Dedifferentiated amniotic fluid mesenchymal stem cell (primary cell): ENCODE measurements around the gene RBM20.
A peak's percentile ranks its signal among the peaks of the same experiment; 100 is the strongest.
"Not testable (repeated sequence)": the region's sequence is repeated elsewhere in the genome, so short reads cannot be mapped to it uniquely, and the experiment has no call there.

Experiments used
- DNase-seq: peaks from one replicate; pipeline ENCODE4 v3.0.0-alpha.2; 2016; ENCODE audit errors: extremely low spot score

RBM20 gene

DNA sequence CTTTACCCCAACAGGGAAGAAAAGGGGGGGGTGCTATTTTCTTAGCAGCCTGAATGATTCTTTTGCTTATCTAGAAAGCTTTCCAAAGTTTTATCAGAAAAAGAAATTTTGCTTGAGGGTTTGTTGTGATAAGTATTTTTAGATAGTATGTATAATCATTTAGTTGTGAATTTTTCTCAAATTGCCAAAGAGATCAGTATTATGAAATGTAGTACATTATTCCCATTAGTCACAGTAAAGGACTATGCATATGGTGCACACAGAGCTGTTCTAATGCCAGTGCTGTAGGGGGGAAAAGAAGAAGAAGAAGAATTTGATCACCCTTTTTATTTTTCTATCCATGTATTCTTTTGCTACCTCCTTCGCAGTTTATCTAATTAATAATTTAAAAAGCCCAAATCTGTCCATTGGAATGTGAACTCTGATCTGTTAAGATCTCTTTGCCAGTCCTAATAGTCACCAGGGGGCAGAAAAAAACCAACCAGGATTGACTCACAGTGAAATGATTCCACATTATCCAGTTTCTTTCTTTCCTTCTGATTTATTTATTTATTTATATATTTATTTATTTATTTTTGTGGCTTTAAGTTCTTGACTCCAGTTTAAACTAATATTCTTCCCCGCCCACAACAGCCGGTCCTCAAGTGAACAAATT, 4.7 kb downstream of the RBM20 start:
- no peak for DNase-seq

DNA sequence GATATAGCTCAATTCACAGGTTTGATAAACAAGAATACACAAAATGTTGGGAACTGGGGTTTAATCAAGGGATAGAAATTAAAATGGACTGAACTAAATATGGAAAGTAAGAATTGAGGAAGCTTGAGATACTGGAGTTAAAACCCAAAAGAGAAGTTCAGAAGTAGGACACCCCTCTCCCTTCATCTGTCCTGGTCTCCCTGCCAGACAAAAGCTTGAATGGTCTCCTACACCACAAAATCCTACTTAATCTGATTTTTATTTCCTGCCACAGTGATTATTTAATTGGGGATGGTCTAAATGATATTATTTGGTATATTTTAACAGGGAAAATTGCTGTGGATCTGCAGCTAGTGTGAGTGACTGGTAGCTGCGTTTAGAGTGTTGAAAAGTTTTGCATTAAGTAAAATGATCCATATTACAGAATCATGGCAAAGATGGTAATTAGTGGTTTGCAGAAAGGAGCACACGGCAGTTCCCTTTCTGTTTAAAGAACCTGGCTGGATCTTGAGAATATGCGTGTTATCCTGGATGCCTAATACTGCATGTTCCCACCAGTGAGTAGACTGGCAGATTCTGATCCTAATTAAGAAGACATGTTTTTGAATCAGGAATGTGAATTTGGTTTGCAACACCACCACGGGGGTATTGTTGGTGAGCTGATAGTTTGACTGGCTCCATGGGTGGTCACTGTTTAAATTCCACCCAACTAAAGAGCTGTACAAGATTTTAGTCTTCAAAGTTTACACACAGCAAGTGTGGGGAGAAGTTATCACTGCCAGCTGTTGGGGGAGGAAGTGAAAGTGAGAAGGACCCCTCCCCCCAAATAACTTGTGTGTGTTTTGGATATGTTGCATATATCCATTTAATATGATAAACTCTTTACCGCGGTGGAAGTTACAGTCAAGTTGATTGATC, 5.5 kb downstream of the RBM20 start:
- DNase-seq = no peak

DNA sequence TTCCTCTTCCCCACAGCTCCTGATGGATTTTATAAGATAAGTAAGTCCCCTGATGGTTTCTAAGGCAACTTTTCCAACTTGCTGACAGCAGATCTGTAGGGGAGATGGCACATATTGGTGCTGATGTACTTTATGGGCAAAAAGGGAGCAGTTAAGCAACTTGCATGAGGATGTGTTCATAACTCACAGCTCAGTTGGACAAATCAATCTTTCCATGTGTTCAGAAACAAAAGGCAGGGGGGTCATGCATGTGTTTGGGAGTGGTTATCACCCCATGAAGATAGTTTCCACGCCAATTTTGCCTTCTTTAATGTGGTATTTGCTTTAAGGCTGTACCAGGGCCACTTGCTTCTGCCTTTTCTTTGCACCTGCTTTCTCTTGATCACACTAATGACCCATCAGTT, 6.1 kb downstream of the RBM20 start:
- no peak for DNase-seq

DNA sequence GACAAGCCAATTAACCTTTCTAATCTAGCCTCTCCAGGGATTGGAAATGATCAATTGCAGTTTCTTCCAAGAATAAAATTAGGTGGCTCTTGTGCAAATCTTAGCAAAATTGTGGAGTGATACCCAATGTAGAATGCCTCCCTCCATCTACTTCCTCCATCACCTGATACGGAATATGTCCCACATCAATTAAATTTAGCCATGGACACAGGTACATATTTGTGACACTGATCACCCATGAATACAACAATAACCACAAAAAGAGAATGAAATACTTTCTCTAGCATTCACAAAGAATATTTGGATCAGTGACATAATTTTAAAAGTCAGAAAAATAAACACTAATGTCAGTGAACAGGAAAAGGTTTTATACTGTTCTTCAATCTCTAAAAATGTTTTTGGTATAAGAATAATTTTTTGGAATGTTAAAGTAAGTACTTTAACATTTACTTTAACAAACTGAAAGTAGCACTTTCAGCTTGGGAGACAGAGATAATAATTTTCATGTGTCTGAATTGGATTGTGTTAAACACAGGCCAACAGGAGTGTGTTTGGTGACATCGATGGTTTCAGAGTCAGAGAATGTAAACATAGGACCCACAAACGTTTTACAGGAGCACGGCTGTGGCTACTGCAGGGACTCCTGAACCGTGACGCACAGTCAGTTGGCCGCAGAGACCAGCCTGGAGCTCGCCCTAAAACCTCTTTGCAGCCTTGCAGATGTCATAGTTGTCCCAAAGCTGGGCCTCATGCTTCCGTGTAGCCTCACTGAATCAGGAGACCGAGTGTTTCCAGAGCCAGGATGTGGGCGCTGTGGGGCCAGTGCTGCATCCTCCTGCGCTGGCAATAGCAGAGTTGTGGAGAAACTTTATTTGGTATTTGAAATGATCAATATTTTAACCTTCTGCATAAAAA, 7.2 kb downstream of the RBM20 start:
- no peak for DNase-seq

DNA sequence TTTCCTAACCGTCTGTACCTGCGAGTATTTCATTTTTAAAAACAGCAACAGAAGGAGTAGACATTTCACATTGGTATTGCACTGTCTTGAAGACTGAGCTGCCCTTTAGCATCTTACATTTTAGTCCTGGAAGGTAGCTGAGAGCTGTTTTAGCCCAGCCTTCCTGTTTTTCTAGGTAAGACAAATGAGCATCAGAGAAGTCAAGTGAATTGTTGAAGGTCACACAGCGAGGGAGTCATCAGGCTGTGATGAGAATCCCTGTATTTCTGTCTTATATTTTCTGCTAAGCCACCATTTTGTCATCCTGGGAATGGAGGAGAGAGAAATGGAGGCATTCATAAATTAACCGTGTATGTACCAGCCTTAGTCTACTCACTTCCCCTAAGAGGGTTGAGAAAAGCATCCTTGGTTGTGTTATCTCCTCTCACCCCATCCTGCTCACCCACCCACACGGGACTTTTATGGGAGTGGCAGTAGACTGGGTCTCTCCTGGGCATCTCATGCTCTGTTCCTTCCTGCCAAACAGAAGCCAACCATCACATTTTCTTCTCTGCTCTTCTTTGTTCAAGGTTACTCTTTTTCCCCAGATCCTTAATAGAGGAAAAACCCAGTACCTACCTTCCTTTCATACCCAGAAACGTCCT, 8.5 kb downstream of the RBM20 start:
- no peak for DNase-seq

DNA sequence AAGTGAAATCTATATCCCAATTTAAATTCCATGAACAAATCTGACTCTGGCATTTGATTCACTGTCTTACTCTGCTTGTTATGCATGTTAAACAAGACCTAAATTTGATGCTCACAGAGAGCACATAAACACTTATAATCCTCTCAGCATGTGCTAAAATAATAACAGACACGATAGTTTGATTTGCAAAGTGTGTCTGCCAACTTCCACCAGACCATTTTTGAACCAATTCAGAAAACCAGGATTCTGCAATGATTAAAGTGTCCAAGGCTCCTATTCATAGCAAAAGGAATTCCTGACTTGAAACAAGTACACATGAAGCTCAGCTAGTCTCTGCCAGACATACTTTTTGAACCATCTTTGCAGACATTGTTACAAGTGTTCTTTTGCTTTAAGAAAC, 11.2 kb downstream of the RBM20 start:
- DNase-seq = no peak

DNA sequence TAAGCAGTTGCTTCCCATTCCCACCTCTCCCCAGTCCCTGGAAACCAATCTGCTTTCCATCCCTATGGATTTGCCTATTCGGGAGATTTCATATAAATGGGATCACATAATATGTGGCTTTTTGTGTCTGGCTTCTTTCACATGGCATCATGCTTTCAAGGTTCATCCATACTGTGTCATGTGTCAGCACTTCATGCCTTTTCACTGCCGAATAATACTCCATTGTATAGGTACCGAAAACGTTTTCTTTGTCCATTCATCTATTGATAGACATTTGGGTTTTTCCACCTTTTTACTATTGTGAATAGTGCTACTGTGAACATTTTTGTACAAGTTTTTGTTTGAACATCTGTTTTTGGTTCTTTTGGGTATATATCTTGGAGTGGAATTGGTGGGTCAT, 12.5 kb downstream of the RBM20 start:
- DNase-seq = no peak

DNA sequence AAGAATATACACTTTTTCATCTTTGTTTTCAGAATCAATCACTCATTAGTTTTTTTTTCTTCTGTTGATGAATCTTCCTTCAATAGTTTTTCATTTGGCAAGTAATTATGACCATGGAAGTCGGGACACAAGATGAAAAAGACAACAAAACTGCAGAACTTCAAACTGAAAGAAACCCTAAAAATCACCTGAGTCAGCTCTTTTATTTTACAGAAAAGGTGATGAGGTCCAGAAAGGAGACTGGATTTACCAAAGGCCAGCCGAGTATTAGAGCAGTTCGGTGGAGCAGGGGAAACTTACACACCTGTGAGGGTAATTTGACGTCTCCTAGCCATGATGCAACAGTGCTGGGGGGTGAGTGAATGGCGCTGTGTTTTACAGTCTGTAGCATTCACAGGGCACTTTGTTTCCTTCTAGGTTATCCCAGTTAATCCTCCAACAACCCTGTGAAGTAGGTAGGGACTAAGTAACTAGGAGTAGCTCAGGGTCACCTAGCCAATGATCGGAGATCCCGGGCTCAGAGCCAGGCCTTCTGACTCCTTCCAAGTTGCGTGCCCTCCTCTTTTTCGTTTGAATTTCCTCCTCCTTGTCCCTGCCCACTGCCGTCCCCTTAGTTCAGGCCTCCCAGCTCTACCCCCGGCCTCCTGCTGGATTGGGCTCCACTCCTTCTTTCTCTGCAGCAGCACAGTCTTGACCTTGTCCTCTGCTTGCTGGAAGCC, 14.0 kb downstream of the RBM20 start:
- no peak for DNase-seq

DNA sequence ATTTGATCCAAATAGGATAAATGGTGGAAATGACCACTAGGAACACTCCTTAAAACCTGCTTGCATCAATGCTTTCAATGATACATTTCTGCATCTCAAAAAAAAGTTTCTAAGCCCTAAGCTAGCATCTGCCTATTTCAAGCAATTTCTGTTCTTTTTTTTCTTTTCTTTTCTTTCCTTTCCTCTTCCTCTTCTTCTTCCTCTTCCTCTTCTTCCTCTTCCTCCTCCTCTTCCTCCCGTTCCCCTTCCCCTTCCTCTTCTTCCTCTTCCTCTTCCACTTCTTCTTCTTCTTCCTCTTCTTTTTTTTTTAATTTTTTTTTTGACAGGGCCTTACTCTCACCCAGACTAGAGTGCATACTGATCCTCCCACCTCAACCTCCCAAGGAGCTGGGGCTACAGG, 15.4 kb downstream of the RBM20 start:
- no peak for DNase-seq

DNA sequence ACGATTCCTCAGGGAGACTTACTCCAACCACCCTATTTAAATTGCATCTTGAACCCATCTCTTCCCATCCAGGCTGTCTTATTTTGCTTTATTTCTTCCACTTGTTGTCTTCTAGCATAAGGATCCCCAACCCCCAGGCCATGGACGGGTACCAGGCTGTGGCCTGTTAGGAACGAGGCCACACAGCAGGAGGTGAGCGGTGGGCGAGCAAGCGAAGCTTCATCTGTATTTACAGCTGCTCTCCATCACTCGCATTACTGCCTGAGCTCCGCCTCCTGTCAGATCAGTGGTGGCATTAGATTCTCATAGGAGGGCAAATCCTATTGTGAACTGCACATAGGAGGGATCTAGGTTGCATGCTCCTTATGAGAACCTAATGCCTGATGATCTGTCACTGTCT, 16.2 kb downstream of the RBM20 start:
- DNase-seq = not testable (repeated sequence)

DNA sequence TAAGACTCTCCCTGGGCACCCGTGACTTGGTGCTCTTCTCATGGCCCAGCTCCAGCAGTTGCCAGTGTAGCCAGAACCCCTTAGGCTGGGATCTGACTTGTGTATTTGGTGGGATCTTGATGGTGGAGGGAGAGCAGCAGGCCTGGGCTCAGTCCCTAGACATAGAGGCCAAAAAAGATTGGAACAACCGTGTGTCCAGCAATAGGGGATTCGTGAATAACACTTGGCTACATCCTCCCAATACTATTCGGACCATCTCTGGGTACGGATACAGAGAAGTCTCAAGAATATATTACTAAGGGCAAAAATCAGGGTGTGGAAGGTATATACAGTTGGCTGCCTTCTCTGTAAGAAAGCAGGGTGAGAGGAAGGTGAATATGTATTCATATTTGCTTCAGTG, 17.2 kb downstream of the RBM20 start:
- no peak for DNase-seq

DNA sequence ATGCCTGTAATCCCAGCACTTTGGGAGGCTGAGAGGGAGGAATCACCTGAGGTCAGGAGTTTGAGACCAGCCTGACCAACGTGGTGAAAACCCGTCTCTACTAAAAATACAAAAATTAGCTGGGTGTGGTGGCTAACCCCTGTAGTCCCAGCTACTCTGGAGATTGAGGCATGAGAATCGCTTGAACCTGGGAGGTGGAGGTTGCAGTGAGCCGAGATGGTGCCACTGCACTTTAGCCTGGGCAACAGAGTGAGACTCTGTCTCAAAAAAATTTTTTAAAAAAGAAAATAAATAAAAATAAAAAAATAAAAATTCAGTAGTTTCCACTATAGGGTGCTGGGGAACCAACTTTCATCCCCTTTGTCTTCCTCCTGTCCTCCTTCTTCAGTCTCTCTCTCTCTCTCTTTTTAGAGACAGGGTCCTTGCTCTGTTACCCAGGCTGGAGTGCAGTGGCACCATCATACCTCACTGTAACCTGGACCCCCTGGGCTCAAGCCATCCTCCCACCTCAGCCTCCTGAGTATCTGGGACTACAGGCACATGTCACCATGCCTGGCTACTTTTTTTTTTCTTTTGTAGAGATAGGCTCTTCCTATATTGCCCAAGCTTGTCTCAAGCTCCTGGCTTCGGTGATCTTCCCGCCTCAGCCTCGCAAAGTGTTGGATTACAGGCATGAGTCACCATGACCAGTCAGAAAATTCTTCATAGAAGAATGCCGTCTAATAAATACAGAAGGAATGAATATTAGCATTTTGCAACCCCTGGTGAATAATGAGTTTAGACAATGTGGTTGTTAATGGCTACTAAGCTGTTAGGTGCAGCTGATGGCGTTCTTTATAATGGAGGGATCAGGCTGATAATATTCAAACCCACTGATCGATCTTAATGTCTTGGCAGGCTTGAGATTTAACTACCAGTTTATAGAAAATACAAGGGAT, 20.6 kb downstream of the RBM20 start:
- peak; percentile 74 for DNase-seq

DNA sequence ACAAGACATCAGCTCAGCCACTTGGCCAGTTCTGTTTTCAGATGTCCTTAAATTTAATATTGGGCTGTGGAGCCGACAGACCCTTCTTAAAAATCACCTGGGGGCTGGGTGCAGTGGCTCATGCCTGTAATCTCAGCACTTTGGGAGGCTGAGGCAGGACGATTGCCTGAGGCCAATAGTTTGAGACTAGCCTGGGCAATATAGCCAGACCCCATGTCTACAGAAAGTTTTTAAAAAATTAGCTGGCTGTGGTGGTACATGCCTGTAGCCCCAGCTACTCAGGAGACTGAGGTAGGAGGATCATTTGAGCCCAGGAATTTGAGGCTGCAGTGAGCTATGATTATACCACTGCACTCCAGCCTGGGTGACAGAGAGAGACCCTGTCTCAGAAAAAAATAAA, 22.1 kb downstream of the RBM20 start:
- not testable (repeated sequence) for DNase-seq

DNA sequence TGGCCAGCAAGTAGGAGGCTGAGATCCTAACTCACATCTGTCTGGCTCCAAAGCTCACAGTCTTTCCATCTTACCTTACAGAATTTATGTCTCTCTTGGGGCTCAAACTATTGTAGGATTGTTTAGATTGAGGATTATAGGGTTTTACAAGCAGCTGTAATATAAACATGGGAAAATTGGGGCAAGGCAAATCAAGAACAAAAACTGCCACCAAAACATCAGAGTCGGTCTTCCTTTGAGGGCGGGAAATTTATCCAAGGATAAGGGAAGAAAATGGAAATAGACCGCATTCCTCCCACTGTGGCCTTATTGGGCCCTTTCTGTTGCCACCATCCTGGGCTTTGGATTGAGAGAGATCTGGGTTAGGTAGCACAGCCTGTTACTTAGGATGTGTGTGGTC, 22.5 kb downstream of the RBM20 start:
- no peak for DNase-seq

DNA sequence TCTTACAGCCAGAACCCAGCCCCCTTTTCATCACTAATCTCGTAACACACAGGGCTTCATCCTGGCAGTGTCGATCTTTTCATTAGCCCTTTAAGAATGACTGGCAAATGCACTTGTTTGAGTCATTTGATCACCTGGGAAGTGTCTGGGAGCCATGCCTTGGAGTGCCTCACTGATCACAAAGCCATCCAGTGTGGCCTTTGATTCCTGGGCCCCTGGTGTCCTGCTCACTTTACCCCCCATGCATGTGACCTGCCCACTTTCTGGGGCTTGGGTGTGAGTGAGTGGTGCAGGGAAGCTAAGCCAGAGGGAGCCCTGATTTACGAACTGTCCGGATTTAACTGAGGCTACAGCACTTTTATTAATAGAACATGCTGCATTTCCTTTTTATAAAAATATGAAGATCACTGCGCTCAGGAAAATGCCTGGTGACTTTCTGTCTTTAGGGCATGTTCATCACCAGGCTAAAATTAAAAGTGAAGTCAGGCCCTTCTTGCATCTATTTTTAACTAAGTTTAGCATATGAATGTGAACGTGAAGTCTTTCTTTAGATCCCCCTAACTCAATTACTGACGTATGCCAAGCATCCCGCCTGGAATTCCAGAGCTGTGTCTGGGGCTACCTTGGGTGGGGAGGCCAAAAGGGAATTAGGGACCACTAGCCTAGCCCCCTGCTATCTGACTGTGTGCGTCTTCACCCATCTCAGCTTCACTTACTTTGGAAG, 23.6 kb downstream of the RBM20 start:
- no peak for DNase-seq

DNA sequence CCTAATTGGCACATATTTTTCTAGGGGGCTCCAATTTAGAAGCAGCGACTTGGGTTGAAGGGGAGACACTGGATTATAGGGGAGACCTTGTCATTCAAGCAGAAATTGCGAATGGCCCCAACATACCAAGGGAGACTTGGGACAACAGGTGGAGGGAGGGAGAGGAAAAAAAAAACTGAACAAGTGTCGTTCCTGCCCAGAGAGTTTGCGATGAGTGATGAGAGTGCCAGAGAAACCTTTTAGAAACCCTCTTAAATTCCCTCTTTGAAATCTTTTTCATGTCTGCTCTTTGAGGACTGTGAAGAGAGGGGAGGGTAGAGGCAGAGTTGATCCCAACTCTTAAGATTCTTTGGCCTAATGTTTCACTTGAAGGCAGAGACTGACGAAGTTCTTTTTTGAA, 24.3 kb downstream of the RBM20 start:
- no peak for DNase-seq

DNA sequence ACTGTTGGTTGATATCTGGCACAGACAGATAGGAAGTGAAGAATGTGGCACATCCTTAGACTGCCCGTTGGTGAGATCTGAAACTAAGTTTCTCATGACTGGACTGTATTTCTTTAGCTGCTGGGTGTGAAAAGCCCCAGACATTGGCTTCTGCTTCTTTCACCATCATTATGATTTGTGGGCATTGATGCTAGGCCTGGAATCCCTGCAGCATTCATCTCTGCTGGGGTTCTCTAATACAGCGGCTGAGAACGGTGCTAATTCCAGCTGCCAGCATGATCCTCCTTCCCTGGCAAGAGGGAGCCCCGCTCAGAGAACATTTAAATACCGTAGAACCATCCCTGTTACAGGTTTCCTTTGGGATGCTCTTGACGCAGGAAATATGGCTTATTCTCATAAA, 26.2 kb downstream of the RBM20 start:
- DNase-seq = no peak

DNA sequence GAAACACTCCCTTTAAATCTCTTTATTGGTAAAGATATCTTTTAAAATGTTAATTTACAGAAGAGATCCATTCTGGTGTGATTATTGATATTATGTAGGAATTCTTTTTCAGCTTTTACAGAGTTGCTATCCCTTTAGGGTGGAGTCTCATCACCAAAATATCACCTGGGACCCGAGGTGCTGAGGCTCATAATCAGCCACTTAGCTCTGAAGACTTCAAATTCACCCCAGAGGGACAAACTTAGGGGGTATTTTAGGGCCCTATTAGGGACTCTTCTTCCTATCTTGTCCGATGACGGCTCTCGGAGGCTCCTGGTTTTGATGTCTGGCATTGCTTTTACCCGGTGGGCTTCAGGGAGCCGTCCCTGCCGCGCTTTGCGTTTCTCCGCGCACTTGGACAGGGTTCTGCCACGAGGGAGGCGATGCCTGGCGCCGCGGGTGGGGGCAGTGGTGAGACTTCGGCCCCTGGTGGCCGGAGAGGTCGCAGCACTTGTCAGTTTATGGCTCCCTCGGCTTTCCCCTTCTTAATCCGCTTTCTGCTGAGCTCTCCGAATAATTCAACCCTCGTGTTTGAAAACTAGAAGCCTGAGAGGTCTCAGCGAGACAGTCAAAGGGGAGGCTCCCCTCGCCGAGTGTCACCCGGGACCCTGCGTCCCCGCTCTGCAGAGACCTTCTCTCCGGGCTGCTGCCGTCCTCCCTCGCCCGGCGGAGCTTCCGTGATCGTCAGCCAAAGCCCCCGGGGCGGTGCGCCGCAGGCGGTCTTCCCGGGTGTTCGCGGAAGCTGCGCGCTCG, 27.8 kb downstream of the RBM20 start:
- peak; percentile 20 for DNase-seq

DNA sequence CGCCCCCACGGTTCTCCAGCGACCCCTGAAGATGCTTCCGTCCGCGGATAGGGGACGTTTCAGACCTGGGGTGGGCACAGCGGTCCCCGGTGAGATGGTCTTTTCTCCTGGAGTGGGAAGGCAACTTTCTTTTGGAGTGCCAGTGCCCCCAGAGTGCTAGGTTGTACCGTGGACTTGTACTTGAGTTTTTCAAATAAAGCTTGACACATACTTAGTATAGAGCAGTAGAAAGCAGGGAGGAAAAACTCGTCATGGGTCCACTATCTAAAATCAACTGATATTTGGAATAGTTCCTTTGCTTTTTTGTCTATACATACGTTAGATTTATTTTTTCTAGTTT, 28.4 kb downstream of the RBM20 start:
- DNase-seq = no peak
